Activated naive CD4-positive, alpha-beta T cell treated with anti-CD3 and anti-CD28 coated beads, Interleukin-2, amount 50 U/mL, for 24 hours (primary cell): Measurements from ENCODE around the gene URM1.
A peak's percentile ranks its signal among the peaks of the same experiment; 100 is the strongest.
"Not testable (repeated sequence)": the region's sequence is repeated elsewhere in the genome, so short reads cannot be mapped to it uniquely, and the experiment has no call there.

ENCODE experiments used
- H3K27ac Mint-ChIP-seq: one replicate; pipeline ENCODE4 v1.8.0; 2021; ENCODE audit warnings: mild to moderate bottlenecking, mixed read lengths
- H3K27me3 Mint-ChIP-seq: one replicate; pipeline ENCODE4 v1.8.0; 2021; ENCODE audit warnings: mixed read lengths
- H3K36me3 Mint-ChIP-seq: one replicate; pipeline ENCODE4 v1.8.0; 2021; ENCODE audit warnings: mixed read lengths
- H3K4me1 Mint-ChIP-seq: one replicate; pipeline ENCODE4 v1.8.0; 2021; ENCODE audit warnings: mixed read lengths
- H3K4me3 Mint-ChIP-seq: one replicate; pipeline ENCODE4 v1.8.0; 2021; ENCODE audit warnings: mild to moderate bottlenecking, mixed read lengths
- H3K9me3 Mint-ChIP-seq: one replicate; pipeline ENCODE4 v1.8.0; 2021; ENCODE audit warnings: mixed read lengths

URM1 gene

GRCh38 chr9:128422022-128422782 is 51.0 kb downstream of the URM1 start:
- H3K27ac Mint-ChIP-seq, H3K36me3 Mint-ChIP-seq, H3K4me1 Mint-ChIP-seq, H3K27me3 Mint-ChIP-seq, H3K9me3 Mint-ChIP-seq, H3K4me3 Mint-ChIP-seq: not testable (repeated sequence)

- peaks cover 2% of the 10 kb centered on the region for H3K27me3 Mint-ChIP-seq
- no peaks in the 10 kb centered on the region for H3K9me3 Mint-ChIP-seq
- no peaks in the 10 kb centered on the region for H3K36me3 Mint-ChIP-seq
- no peak overlapping the region for H3K4me3 Mint-ChIP-seq
- H3K27ac Mint-ChIP-seq: no peak overlapping the region
- H3K4me1 Mint-ChIP-seq: peaks cover 9% of the 10 kb centered on the region
Observed at GRCh38 chr9:128422783-128423150, 51.6 kb downstream of the URM1 start.

- not testable (repeated sequence) for H3K27ac Mint-ChIP-seq, H3K4me1 Mint-ChIP-seq, H3K4me3 Mint-ChIP-seq, H3K9me3 Mint-ChIP-seq, H3K36me3 Mint-ChIP-seq, H3K27me3 Mint-ChIP-seq
Observed at GRCh38 chr9:128423356-128423755, 52.2 kb downstream of the URM1 start.

DNA sequence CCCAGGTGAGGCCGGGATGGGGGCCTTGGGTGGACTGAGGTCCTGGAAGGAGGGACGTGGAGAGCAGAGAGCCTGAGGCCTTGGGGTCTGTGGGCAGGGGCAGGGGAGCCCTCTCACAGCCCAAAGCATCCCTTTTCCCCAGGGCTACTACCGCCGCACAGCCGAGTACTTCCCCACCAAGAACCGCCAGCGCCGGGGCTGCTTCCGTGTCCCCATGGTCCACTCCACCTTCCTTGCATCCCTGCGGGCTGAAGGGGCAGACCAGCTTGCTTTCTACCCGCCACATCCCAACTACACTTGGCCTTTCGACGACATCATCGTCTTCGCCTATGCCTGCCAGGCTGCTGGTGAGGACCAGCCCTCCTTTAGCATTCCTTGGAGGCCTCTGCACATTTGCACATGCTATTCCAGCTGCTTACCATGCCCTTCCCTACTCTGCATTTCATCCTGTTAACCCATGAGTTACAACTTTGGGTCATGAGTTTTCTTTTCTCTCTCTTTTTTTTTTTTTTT is 53.1 kb downstream of the URM1 start:
- no peak overlapping the region for H3K27ac Mint-ChIP-seq
- H3K27me3 Mint-ChIP-seq: no peaks in the 10 kb centered on the region
- H3K9me3 Mint-ChIP-seq: no peaks in the 10 kb centered on the region
- no peak overlapping the region for H3K4me3 Mint-ChIP-seq
- peaks cover 7% of the 10 kb centered on the region for H3K4me1 Mint-ChIP-seq
- no peaks in the 10 kb centered on the region for H3K36me3 Mint-ChIP-seq

- Mint-ChIP-seq H3K36me3 (no peaks in the 10 kb centered on the region), H3K27me3 (no peaks in the 10 kb centered on the region), H3K27ac (no peak overlapping the region), H3K4me3 (no peak overlapping the region), H3K9me3 (no peaks in the 10 kb centered on the region), H3K4me1 (no peaks in the 10 kb centered on the region)
Observed at GRCh38 chr9:128428644-128429512, 57.7 kb downstream of the URM1 start.

DNA sequence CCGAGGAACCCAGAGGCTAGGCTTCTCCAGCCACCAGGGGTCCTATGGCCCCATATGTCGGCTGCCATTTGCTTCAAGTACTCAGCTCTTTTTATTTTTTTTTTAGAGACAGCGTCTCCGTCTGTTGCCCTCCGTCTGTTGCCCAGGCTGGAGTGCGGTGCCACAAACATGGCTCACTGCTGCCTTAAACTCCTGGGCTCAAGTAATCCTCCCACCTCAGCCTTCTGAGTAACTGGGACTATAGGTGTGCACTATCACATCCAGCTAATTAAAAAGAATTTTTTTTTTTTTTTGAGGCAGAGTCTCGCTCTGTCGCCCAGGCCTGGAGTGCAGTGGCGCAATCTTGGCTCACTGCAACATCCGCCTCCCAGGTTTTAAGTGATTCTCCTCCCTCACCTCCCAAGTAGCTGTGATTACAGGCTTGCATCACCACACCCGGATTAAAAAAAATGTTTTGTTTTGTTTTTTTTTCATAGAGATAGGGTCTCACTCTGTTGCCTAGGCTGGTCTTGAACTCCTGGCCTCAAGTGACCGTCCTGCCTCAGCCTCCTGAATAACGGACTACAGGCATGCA is 58.4 kb downstream of the URM1 start:
- Mint-ChIP-seq H3K4me3 (no peak overlapping the region), H3K36me3 (no peaks in the 10 kb centered on the region), H3K27me3 (no peaks in the 10 kb centered on the region), H3K27ac (no peak overlapping the region), H3K9me3 (no peaks in the 10 kb centered on the region), H3K4me1 (no peaks in the 10 kb centered on the region)

DNA sequence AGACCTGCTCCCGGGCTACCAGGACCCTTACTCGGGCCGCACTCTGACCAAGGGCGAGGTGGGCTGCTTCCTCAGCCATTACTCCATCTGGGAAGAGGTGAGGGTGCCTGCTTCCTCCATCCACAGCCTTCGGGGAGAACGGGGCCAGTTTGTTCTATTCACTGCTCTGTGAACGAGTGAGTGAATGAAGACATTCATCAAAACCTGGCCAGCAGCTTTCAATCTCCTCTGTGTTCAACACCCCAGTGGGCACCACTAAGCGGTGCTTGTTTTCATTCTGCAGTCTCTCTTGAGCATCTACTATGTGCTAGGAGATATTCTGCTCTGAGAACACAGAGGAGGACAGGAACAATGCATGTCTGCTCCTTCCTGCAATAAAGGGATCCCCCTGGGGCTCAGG is 60.0 kb downstream of the URM1 start:
- H3K4me1 Mint-ChIP-seq: no peaks in the 10 kb centered on the region
- no peaks in the 10 kb centered on the region for H3K27me3 Mint-ChIP-seq
- H3K27ac Mint-ChIP-seq: no peak overlapping the region

GRCh38 chr9:128434340-128434739 is 63.2 kb downstream of the URM1 start:
- H3K4me1 Mint-ChIP-seq: peaks cover 4% of the 10 kb centered on the region
- H3K27ac Mint-ChIP-seq: no peak overlapping the region
- H3K36me3 Mint-ChIP-seq: no peaks in the 10 kb centered on the region
- no peaks in the 10 kb centered on the region for H3K27me3 Mint-ChIP-seq
- H3K4me3 Mint-ChIP-seq: no peak overlapping the region
- H3K9me3 Mint-ChIP-seq: no peaks in the 10 kb centered on the region

More for the DNA sequence above, 60.0 kb downstream of the URM1 start:
- Mint-ChIP-seq H3K9me3 (no peaks in the 10 kb centered on the region), H3K4me3 (no peak overlapping the region), H3K36me3 (no peaks in the 10 kb centered on the region)

DNA sequence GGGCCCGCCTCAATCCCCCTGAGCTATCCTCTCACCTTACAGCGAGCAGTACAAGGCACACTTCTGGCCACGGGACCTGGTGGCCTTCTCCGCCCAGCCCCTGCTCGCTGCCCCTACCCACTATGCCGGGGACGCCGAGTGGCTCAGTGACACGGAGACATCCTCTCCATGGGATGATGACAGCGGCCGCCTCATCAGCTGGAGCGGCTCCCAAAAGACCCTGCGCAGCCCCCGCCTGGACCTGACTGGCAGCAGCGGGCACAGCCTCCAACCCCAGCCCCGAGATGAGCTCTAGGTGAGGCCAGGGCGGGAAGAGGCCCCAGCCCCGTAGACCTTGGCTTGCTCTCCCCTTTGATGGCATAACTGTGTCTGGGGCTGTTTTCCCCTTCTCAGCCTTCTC is 64.4 kb downstream of the URM1 start:
- H3K27me3 Mint-ChIP-seq: no peaks in the 10 kb centered on the region
- H3K4me3 Mint-ChIP-seq: no peak overlapping the region
- no peaks in the 10 kb centered on the region for H3K36me3 Mint-ChIP-seq
- H3K4me1 Mint-ChIP-seq: peaks cover 4% of the 10 kb centered on the region
- no peak overlapping the region for H3K27ac Mint-ChIP-seq
- H3K9me3 Mint-ChIP-seq: no peaks in the 10 kb centered on the region

- Mint-ChIP-seq H3K36me3 (no peaks in the 10 kb centered on the region), H3K4me1 (peaks cover 4% of the 10 kb centered on the region), H3K27me3 (no peaks in the 10 kb centered on the region), H3K27ac (peak overlapping the region; percentile 12), H3K9me3 (no peaks in the 10 kb centered on the region), H3K4me3 (no peak overlapping the region)
Observed at GRCh38 chr9:128438343-128439109, 67.4 kb downstream of the URM1 start.

DNA sequence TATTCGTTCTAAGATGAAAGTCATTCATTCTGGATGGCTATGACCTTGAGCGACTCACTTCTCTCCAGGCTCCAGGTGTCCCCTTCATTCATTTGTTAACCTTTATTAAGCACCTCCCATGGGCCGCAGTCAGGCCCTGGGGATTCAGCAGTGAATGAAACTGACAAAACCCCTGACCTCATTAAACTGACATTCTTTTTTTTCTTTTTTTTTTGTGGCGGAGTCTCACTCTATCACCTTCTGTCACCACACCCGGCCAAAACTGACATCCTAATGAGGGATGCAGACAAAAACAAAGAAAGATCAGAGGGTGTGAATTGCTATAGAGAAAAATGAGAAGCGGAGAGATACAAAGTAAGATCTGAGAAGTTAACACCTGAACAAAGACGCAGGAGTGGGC is 68.1 kb downstream of the URM1 start:
- Mint-ChIP-seq H3K9me3 (no peaks in the 10 kb centered on the region), H3K27ac (no peak overlapping the region), H3K27me3 (no peaks in the 10 kb centered on the region), H3K4me3 (no peak overlapping the region), H3K4me1 (peaks cover 4% of the 10 kb centered on the region), H3K36me3 (no peaks in the 10 kb centered on the region)
